GM19372 (cell line): ENCODE measurements around the gene IQGAP2.

Experiments
- ATAC-seq: cut with Tn5 transposase; IDR thresholded peaks from one replicate; pipeline ENCODE4 v1.9.1; 2021; ENCODE audit warnings: mild to moderate bottlenecking, low read depth, moderate library complexity; ENCODE audit not compliant: unreplicated experiment

IQGAP2 gene

GRCh38 chr5:76445830-76446229 lies 42.7 kb downstream of the IQGAP2 start:
- no peak for ATAC-seq

GRCh38 chr5:76446776-76447175 lies 43.7 kb downstream of the IQGAP2 start:
- ATAC-seq, result no peak

GRCh38 chr5:76449606-76450005 lies 46.5 kb downstream of the IQGAP2 start:
- ATAC-seq, result no peak

GRCh38 chr5:76450054-76450453 lies 47.0 kb downstream of the IQGAP2 start:
- ATAC-seq, result no peak

GRCh38 chr5:76451031-76451701 lies 48.1 kb downstream of the IQGAP2 start:
- ATAC-seq, result no peak

DNA sequence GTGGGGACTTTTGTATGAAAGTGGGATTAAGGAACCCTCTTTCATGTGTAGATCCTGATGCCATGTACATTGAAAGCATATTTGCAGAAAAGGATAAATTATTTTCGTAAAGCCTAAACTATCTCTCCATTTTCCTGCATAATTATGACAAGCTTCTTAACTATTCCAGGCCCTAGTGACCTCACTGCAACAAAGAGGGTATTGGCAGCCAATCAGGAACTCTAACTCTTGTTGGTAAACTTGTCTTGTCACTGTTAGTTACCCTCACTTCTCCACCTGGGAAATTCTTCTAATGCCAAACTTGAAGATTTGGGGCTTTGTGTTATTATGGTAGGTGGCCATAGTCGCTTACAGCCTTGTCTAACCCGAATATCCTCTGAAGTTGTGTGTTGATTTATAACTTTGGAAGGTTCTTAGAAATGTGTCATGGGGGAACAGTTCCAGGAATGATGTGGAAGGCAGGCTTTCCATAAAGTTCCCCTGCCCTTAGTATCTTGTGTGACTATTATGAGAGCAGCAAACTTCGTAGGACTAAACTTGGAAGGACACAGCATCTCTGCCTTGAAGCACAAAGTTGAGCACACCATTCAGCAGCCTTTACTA lies 52.5 kb downstream of the IQGAP2 start:
- ATAC-seq, result no peak

DNA sequence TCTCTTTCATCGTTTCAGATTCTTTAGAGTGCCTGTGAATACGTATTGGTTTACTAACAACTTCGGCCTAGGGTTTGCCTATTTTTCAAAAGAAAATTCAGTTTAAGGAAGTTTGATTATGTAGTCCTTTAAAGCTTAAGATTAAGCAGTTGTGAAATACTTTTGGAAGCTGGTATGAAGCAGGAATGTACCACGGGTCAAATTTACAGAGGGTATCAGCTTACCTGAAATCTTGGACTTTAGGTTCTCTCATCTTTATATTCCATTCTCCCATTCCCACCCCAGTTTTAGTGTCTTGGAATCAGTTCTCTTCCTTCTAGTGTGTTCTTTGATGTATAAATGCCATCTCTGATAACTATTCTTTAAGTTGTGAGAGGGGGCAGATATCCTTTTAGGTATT lies 53.2 kb downstream of the IQGAP2 start:
- ATAC-seq, result no peak

GRCh38 chr5:76457674-76458485 lies 54.8 kb downstream of the IQGAP2 start:
- ATAC-seq, result no peak

GRCh38 chr5:76458486-76458830 lies 55.4 kb downstream of the IQGAP2 start:
- ATAC-seq, result no peak

DNA sequence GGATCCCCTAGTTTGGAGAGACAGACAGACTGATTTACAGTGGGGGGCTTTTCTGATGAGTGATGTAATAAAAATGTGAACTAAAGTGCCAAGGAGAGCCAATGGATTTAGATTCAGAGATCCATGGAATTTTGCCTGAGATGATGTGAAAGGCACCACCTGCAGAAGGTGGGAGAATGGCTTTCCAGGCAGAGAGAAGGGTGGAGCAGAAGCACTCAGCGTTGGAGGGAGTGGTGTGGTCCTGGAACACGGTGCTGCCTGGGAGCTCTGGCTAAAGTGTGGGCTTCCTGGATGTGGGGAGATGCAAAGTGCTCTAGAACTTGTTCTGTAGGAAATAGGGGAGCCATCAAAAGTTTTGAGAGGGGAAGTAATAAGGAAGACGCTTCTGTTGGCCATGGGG lies 57.0 kb downstream of the IQGAP2 start:
- ATAC-seq, result no peak

DNA sequence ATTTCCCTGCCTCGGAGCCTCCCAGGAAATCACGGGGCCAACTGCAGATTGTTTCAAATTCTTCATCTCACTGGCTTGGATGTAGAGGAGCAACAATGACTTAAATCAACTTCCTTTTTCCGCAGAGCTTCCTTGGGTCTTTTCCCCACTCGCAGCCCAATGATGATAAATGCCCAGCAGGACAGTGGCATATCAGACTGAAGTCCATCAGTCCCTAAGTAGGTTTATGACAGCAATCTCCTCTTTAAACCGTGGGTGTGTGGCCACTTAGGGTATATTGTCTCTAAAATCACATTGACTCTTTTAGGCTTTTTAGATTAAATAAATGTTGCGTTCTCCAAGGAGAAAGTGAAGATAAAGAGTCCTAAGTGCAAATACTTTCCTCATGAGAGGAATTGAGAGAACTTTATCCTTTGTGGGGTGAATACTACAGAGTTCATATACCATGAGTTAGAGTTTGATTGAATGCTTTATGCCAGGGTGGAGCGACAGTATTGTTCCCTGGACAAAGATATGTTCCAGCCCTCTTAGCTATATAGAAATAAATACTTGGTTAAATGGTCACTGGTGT lies 59.1 kb downstream of the IQGAP2 start:
- ATAC-seq, result no peak

GRCh38 chr5:76467216-76467615 lies 64.1 kb downstream of the IQGAP2 start:
- ATAC-seq, result no peak

DNA sequence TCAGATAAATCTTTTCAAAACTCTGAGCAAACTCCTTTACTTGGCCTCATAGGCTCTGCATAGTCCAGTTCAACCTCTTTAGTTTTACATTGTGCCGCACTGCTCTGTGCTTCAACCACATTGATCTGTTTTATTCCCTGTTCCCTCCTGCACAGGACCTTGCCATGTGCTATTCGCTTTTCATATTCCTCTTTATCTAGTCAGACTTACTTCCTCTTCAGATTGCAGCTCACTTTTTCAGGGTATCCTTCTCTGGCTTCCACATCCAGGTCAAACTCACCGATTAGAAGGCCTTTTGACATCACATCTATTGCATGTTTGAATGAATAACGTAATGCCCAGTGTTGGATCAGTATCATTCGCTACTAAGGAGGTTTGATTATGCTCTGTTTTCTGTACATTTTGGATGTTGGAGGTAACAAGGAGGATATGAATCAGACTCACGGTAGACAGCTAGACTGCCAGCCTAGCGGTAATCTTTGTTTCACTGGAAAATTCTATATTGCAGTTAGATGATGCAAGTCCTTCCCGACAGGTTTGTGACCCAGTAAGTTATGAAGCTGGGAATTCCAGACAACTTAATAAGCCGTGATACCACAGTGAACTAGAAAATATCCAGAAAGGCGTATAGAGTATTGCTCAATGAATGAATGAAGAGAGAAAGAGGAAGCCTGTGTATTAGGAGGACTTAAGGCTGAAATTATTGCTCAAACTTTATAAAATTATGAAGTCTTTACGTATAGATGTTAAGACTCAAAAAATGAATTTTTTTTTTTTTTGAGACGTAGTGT lies 65.7 kb downstream of the IQGAP2 start:
- ATAC-seq, result no peak

- ATAC-seq, result no peak
Observed at GRCh38 chr5:76469656-76470290, 66.7 kb downstream of the IQGAP2 start.

- ATAC-seq, result no peak
Observed at GRCh38 chr5:76470976-76471375, 67.9 kb downstream of the IQGAP2 start.

DNA sequence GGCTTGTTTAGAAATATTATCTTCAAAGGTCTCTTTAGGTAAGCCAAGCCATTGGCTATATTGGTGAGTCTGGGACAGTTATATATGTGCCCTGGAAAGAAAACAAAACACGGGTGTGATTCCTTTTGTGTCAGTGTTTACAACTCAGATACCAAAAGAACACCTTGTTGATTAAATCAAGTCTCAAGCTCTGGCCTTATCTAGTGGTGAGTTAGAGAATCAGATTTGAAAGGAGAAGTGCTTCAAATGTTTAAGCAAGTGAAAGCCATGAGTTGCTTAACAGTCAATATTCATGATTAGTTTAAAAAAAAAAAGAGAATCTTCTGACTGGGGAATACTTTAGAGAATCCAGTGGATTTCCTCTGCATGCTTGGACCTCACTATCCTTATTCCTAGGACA lies 68.3 kb downstream of the IQGAP2 start:
- no peak for ATAC-seq

GRCh38 chr5:76471987-76472334 lies 68.9 kb downstream of the IQGAP2 start:
- ATAC-seq, result no peak

- ATAC-seq, result no peak
Observed at GRCh38 chr5:76472335-76473008, 69.4 kb downstream of the IQGAP2 start.

DNA sequence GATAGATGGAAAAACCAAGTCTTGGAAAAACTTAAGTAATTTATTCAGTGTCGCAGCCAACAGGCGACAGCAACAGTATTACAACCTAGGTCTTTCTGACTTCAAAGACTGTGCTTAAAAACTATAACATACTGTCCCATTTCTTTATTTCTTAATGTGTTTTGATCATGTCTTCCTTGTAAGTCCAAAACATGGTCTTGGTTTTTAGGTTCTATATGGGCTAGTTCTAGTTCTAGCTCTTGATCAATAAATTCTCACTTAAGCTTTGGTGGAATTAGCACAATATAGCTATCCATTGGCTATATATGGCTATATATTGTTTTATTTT lies 69.9 kb downstream of the IQGAP2 start:
- no peak for ATAC-seq

- no peak for ATAC-seq
Observed at GRCh38 chr5:76473661-76474060, 70.6 kb downstream of the IQGAP2 start.
